Hepatocyte (in vitro differentiated cells): Measurements from ENCODE around the gene KLHL5. TPM values are rescaled to one million over a fixed set of nuclear protein-coding genes. Genes with fewer than 3 reads are reported as not detected.

ENCODE experiments used
- DNase-seq: peaks from one replicate; pipeline ENCODE4 v3.0.0-alpha.2; 2016; ENCODE audit warnings: low spot score
- H2AFZ ChIP-seq: fragments of 200-600 bp; sonication (generic); 2 replicates; pipeline ENCODE4 v1.6.0; 2016; ENCODE audit warnings: antibody characterized with exemption, mild to moderate bottlenecking
- H3K27ac ChIP-seq: fragments of 200-600 bp; sonication (generic); 2 replicates; pipeline ENCODE4 v1.5.1; 2016; ENCODE audit warnings: mild to moderate bottlenecking
- H3K27me3 ChIP-seq: fragments of 200-600 bp; sonication (generic); 2 replicates; pipeline ENCODE4 v1.6.1; 2016
- H3K36me3 ChIP-seq: fragments of 200-600 bp; sonication (generic); replicated peaks from 2 replicates; pipeline ENCODE4 v1.5.1; 2016; ENCODE audit warnings: low read depth; ENCODE audit not compliant: insufficient read depth
- H3K4me1 ChIP-seq: fragments of 200-600 bp; sonication (generic); 2 replicates; pipeline ENCODE4 v1.5.1; 2016; ENCODE audit warnings: mild to moderate bottlenecking, moderate library complexity; ENCODE audit not compliant: insufficient read depth
- H3K4me2 ChIP-seq: fragments of 200-600 bp; sonication (generic); 2 replicates; pipeline ENCODE4 v1.6.0; 2016
- H3K4me3 ChIP-seq: fragments of 200-600 bp; sonication (generic); 2 replicates; pipeline ENCODE4 v1.5.1; 2016; ENCODE audit warnings: mild to moderate bottlenecking
- H3K79me2 ChIP-seq: fragments of 200-600 bp; sonication (generic); 2 replicates; pipeline ENCODE4 v1.6.0; 2017; ENCODE audit warnings: mild to moderate bottlenecking
- H3K9me2 ChIP-seq: fragments of 200-600 bp; sonication (generic); replicated peaks from 2 replicates; pipeline ENCODE4 v1.6.0; 2017; ENCODE audit warnings: mild to moderate bottlenecking; ENCODE audit not compliant: insufficient read depth
- H3K9me3 ChIP-seq: fragments of 200-600 bp; sonication (generic); 2 replicates; pipeline ENCODE4 v1.5.1; 2016; ENCODE audit warnings: low read depth, mild to moderate bottlenecking
- H4K20me1 ChIP-seq: fragments of 200-600 bp; sonication (generic); 2 replicates; pipeline ENCODE4 v1.6.0; 2016; ENCODE audit warnings: mild to moderate bottlenecking; ENCODE audit not compliant: insufficient read depth, poor library complexity, severe bottlenecking
- CTCF ChIP-seq: fragments of 200-600 bp; sonication (generic); IDR thresholded peaks from 2 replicates; pipeline ENCODE4 v1.5.1; 2016; ENCODE audit warnings: antibody characterized with exemption, mild to moderate bottlenecking; ENCODE audit not compliant: poor library complexity
- EZH2 ChIP-seq: fragments of 200-600 bp; sonication (generic); IDR thresholded peaks from 2 replicates; pipeline ENCODE4 v1.6.1; 2016; ENCODE audit warnings: antibody characterized with exemption, mild to moderate bottlenecking, borderline replicate concordance
- EZH2phosphoT487 ChIP-seq: fragments of 200-600 bp; sonication (generic); IDR thresholded peaks from one replicate; pipeline ENCODE4 v1.6.1; 2018; ENCODE audit warnings: antibody characterized with exemption, mild to moderate bottlenecking, low read depth, moderate library complexity; ENCODE audit not compliant: unreplicated experiment, severe bottlenecking
- WGBS: methylation state at CpG from one replicate; pipeline ENCODE4 v1.1.6; 2016; ENCODE audit warnings: low lambda C conversion rate; ENCODE audit errors: missing lambda C conversion rate; 5-methylcytosine and 5-hydroxymethylcytosine counted together
- polyA plus RNA-seq: library from polyadenylated mRNA; unstranded; fragments of >200 nt; fragmentation: Nextera tagmentation; extraction: Ambion mirVana; gene quantifications from 2 replicates; pipeline ENCODE4 v1.2.1, GENCODE V29; 2016
- total RNA-seq: library from RNA; depleted of rRNA; stranded (reverse); fragments of >200 nt; gene quantifications from 2 replicates; pipeline ENCODE4 v1.2.3, GENCODE V29; 2014

Gene KLHL5
- total and polyA plus RNA-seq, 2 experiments from 2014 or later, result 30.2 to 58.3 TPM

- Histone ChIP-seq H3K27ac (no peak overlapping the region), H3K4me3 (no peak overlapping the region), H3K9me2 (no peaks in the 10 kb centered on the region), H3K4me2 (no peak overlapping the region), H3K9me3 (no peaks in the 10 kb centered on the region), H2AFZ (no peak overlapping the region), H4K20me1 (no peaks in the 10 kb centered on the region), H3K36me3 (no peaks in the 10 kb centered on the region), H3K4me1 (no peaks in the 10 kb centered on the region), H3K27me3 (no peaks in the 10 kb centered on the region), H3K79me2 (no peaks in the 10 kb centered on the region)
- DNase-seq, result no peak
- TF ChIP-seq CTCF, result no peak
- TF ChIP-seq EZH2, result no peak
- no peak for TF ChIP-seq EZH2phosphoT487
- 86% methylated on average over 7 of the region's 7 CpGs for WGBS
These were observed 25.9 kb upstream of the KLHL5 start for GRCh38 chr4:39036172-39036571.

- Histone ChIP-seq H3K4me2 (no peak overlapping the region), H4K20me1 (no peaks in the 10 kb centered on the region), H3K4me1 (no peaks in the 10 kb centered on the region), H3K9me2 (no peaks in the 10 kb centered on the region), H3K4me3 (no peak overlapping the region), H3K27ac (peak overlapping the region; percentile 50), H3K9me3 (no peaks in the 10 kb centered on the region), H3K27me3 (no peaks in the 10 kb centered on the region), H3K36me3 (no peaks in the 10 kb centered on the region), H2AFZ (no peak overlapping the region), H3K79me2 (no peaks in the 10 kb centered on the region)
- TF ChIP-seq EZH2phosphoT487 (no peak), CTCF (no peak), EZH2 (no peak)
- WGBS, result 77% methylated on average over 4 of the region's 4 CpGs
- DNase-seq, result peak; percentile 23
These were observed 24.6 kb upstream of the KLHL5 start for GRCh38 chr4:39037491-39037825.

- H3K9me3 ChIP-seq, result no peaks in the 10 kb centered on the region
- no peaks in the 10 kb centered on the region for H4K20me1 ChIP-seq
- no peak overlapping the region for H3K4me3 ChIP-seq
- H3K4me2 ChIP-seq, result no peak overlapping the region
- H3K79me2 ChIP-seq, result no peaks in the 10 kb centered on the region
- no peaks in the 10 kb centered on the region for H3K4me1 ChIP-seq
- no peak for DNase-seq
- TF ChIP-seq CTCF, result no peak
- TF ChIP-seq EZH2, result no peak
- no peak for TF ChIP-seq EZH2phosphoT487
- H3K36me3 ChIP-seq, result no peaks in the 10 kb centered on the region
- H3K27ac ChIP-seq, result peak overlapping the region; percentile 10
- H2AFZ ChIP-seq, result no peak overlapping the region
- no peaks in the 10 kb centered on the region for H3K9me2 ChIP-seq
- no peaks in the 10 kb centered on the region for H3K27me3 ChIP-seq
- WGBS, result 64% methylated on average over 3 of the region's 3 CpGs
These were observed 24.1 kb upstream of the KLHL5 start for GRCh38 chr4:39037941-39038340.

DNA sequence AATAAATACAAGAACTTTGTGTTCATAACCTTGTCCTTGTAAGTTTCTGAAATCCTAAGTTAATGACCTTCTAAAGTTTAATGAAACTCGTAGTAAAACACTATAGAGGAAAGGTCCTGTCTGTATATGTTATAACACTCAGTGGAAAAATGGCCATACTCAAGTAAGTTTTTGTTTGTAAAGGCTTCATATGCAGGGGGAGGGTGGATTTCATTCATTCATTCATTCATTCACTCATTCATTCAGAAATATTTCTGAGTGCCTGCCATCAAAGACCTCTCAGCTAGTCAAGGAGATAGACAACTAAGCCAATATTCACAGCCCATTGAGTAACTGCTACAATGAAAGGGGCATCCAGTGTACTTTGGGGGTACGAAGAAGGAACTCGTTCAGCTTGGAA, 22.9 kb upstream of the KLHL5 start:
- H3K27me3 ChIP-seq, result no peaks in the 10 kb centered on the region
- no peak overlapping the region for H3K27ac ChIP-seq
- H4K20me1 ChIP-seq, result no peaks in the 10 kb centered on the region
- no peaks in the 10 kb centered on the region for H3K79me2 ChIP-seq
- no peak for TF ChIP-seq EZH2phosphoT487
- no peak for TF ChIP-seq EZH2
- no peak for TF ChIP-seq CTCF
- no peak overlapping the region for H3K4me3 ChIP-seq
- no peak overlapping the region for H3K4me2 ChIP-seq
- WGBS, result 95% methylated on average over 3 of the region's 3 CpGs
- no peak for DNase-seq
- no peak overlapping the region for H2AFZ ChIP-seq
- peaks cover 9% of the 10 kb centered on the region for H3K4me1 ChIP-seq
- no peaks in the 10 kb centered on the region for H3K36me3 ChIP-seq
- no peaks in the 10 kb centered on the region for H3K9me2 ChIP-seq
- no peaks in the 10 kb centered on the region for H3K9me3 ChIP-seq
